SW 1271 (cell line): ENCODE data around the gene SRP72.

ENCODE experiments used
- DNase-seq, 2 experiments: peaks; one replicate each; lab custom pipeline; 2025; lab: John Stamatoyannopoulos, UW

Gene SRP72

DNA sequence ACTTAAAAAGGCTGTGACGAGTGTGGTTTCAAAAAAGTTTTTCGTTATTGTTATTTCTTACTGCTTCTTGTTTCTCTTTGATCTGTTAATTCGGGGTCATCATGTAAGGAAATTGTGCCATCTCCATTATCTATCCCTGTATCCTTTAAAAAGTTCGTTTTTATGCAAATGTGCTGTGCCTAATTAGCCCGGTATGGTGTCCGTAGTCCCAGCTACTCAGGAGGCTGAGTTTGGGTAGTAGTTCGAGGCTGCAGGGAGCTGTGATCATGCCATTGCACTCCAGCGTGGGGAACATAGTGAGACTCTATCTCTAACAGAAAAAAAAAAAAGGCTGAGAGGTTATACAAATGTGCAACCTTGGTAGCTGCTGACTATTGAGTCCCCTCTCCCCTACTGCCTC, 83.2 kb downstream of the SRP72 start:
- no peak for DNase-seq

DNA sequence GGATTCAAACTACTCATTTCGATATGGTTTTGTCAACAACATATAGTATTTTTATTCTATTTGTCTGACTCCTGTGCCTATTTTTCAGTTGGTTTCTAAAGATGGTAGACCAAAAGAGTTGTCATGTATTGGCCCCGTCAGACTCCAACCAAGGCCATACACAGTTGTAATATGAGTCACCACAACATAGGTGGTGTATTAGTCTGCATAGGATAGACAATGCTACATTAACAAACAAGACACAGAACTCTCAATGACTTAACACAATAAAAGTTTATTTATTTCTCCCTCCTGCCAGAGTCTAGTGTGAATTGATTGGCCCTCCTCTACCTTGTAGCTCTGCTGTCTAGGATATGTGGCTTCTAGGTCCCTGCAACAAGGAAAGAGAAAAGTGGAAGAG, 84.1 kb downstream of the SRP72 start:
- DNase-seq, result no peak

DNA sequence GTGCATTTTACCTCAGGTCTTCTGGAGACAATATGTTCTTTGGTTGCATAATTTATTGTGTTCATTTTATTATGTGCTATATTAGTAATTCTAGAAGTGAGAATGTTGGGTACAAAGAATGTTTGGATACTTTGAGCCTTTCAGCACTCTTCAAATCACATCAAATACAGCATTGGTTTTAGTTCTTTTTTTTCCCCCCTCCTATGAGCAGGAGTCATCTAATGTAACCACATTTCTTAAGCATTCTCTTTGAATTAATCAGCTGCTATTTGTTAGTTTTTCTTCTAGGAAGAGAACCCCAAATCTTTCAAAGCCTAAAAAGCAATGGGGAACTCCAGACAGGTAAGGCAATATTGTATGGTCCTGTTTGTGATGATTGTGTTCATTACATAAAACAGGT, 84.9 kb downstream of the SRP72 start:
- no peak for DNase-seq
